Activated naive CD4-positive, alpha-beta T cell treated with anti-CD3 and anti-CD28 coated beads, Interleukin-2, amount 50 U/mL, for 24 hours (primary cell): Measurements from ENCODE around the gene CYP2F1.
"Not testable (repeated sequence)": the region's sequence is repeated elsewhere in the genome, so short reads cannot be mapped to it uniquely, and the experiment has no call there.

ENCODE experiments used
- H3K27ac Mint-ChIP-seq: one replicate; pipeline ENCODE4 v1.8.0; 2021; ENCODE audit warnings: mild to moderate bottlenecking, mixed read lengths
- H3K27me3 Mint-ChIP-seq: one replicate; pipeline ENCODE4 v1.8.0; 2021; ENCODE audit warnings: mixed read lengths
- H3K36me3 Mint-ChIP-seq: one replicate; pipeline ENCODE4 v1.8.0; 2021; ENCODE audit warnings: mixed read lengths
- H3K4me1 Mint-ChIP-seq: one replicate; pipeline ENCODE4 v1.8.0; 2021; ENCODE audit warnings: mixed read lengths
- H3K4me3 Mint-ChIP-seq: one replicate; pipeline ENCODE4 v1.8.0; 2021; ENCODE audit warnings: mild to moderate bottlenecking, mixed read lengths
- H3K9me3 Mint-ChIP-seq: one replicate; pipeline ENCODE4 v1.8.0; 2021; ENCODE audit warnings: mixed read lengths

The CYP2F1 gene

DNA sequence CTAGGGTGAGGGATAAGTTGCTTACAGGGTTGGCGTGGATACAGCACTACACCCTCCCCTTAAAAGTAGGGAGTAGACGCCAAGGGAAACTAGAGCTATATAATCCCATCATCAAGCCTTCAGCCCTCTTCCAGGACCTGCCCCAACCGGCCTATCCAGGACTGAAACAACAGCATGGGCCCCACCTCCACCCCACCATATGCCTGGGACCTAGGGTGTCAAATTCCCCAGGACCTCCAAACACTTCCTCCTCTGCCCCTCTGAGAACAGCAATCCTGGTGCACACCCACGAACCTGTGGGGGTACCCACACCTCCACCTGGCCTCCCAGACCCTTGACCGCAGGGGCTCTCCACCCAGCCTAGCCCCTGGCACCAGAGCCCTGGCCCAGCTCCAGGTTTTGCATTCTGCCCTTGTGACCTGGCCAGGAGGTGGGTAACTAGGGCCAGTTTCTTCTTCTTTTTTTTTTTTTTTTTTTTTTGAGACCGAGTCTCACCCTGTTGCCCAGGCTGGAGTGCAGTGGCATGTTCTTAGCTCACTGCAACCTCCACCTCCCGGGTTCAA is 1.4 kb upstream of the CYP2F1 start:
- H3K27me3 Mint-ChIP-seq = no peaks in the 10 kb centered on the region
- H3K9me3 Mint-ChIP-seq = no peaks in the 10 kb centered on the region
- no peaks in the 10 kb centered on the region for H3K4me1 Mint-ChIP-seq
- H3K27ac Mint-ChIP-seq = no peak overlapping the region
- no peak overlapping the region for H3K4me3 Mint-ChIP-seq
- H3K36me3 Mint-ChIP-seq = peaks cover 2% of the 10 kb centered on the region

DNA sequence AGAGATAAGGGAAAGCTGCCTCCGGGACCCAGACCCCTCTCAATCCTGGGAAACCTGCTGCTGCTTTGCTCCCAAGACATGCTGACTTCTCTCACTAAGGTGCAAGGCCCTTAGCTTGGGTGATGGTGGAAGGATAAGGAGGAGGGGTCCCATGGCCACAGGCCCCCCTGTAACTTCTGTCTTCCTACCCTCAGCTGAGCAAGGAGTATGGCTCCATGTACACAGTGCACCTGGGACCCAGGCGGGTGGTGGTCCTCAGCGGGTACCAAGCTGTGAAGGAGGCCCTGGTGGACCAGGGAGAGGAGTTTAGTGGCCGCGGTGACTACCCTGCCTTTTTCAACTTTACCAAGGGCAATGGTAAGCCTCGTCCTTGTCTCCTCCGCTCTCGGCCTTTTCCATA is 2.0 kb downstream of the CYP2F1 start:
- peaks cover 16% of the 10 kb centered on the region for H3K4me1 Mint-ChIP-seq
- H3K27ac Mint-ChIP-seq = no peak overlapping the region
- H3K36me3 Mint-ChIP-seq = peaks cover 2% of the 10 kb centered on the region
- H3K9me3 Mint-ChIP-seq = no peaks in the 10 kb centered on the region
- no peak overlapping the region for H3K4me3 Mint-ChIP-seq
- no peaks in the 10 kb centered on the region for H3K27me3 Mint-ChIP-seq

DNA sequence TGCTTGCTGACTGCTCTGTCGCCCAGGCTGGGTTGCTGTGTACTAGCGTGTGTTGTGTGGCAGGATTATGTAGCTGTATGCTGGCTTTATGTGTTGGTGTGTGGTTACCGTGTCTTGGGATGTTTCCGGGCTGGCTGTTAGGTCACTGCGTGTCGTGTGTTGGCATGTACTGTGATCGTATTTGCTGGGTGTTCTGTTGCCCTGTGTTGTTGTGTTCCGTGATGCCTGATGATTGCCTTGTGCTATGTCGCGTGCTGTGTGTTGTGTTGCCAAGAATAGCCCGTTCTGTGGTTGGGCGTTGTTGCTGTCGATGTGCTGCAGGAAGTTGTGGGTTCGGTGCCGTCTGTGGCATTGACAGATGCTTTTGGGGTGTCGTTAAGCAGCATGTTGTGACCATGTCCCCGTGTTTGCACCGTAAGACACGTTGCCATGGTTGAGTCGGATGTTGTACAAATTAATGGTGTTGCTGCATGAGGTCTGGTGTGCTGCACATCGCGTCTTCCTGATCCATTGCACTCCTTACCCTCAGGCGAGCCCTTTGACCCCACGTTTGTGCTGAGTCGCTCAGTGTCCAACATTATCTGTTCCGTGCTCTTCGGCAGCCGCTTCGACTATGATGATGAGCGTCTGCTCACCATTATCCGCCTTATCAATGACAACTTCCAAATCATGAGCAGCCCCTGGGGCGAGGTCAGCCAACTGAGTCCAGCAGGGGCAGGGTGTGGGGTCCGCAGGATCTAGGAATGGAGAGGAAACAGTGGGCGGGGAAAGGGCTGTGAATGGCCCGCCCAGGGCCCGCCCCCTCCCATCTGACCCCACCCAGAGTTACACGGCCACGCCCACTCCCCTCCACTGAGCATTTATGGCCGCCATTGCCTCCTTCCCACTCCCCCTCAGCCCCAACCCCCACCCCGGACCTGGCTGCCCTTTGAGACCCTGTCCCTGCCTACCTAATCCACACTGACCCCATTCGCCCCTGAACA is 7.0 kb downstream of the CYP2F1 start:
- H3K36me3 Mint-ChIP-seq, H3K27me3 Mint-ChIP-seq, H3K9me3 Mint-ChIP-seq: not testable (repeated sequence)
- H3K27ac Mint-ChIP-seq = peak overlapping the region; percentile 43
- H3K4me1 Mint-ChIP-seq = peaks cover 26% of the 10 kb centered on the region
- H3K4me3 Mint-ChIP-seq = peak overlapping the region; percentile 65

DNA sequence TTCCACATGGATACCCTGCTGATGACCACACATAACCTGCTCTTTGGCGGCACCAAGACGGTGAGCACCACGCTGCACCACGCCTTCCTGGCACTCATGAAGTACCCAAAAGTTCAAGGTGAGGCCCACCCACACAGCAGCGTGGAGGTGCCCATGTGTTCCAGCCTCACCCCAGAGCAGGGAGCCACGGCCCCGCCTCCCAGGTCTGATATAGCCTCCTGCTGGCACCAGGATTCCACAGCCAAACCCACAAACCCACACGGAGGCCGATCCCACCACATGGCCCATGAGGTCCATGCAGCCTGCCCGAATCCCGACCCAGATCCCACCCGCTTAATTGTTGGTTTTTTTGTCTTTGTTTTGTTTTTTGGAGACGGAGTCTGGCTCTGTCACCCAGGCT is 8.6 kb downstream of the CYP2F1 start:
- H3K27ac Mint-ChIP-seq = peak overlapping the region; percentile 62
- not testable (repeated sequence) for H3K4me3 Mint-ChIP-seq
- H3K4me1 Mint-ChIP-seq = peaks cover 38% of the 10 kb centered on the region

DNA sequence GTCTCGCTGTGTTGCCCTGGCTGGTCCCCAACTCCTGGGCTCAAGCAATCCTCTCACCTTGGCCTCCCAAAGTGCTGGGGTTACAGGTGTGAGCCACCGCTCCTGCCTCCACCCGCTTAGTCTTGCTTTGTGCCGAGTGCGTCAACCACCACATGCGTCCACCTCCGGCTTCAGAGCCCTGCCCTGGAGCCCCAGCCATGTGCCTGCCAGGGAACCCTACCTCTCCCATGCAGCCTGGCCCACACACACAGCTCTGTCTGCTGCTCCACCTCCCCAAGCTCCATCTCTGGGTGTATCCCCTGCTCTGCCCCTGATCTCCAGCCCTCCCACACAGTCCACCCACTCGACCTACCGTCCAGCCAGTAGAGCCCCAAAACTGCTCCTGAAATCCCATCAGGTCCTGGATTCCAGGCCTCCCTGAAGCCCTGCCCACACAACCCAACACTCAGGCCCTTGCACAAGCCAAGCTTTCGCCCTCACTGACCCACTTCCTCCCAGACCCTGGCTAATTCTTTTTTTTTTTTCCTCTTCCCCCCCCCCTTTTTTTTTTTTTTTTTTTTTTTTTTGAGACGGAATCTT is 9.6 kb downstream of the CYP2F1 start:
- H3K36me3 Mint-ChIP-seq = no peaks in the 10 kb centered on the region
- peaks cover 47% of the 10 kb centered on the region for H3K4me1 Mint-ChIP-seq
- no peak overlapping the region for H3K27ac Mint-ChIP-seq
- H3K9me3 Mint-ChIP-seq = no peaks in the 10 kb centered on the region
- no peak overlapping the region for H3K4me3 Mint-ChIP-seq
- no peaks in the 10 kb centered on the region for H3K27me3 Mint-ChIP-seq

More for the DNA sequence above, 8.6 kb downstream of the CYP2F1 start:
- not testable (repeated sequence) for H3K9me3 Mint-ChIP-seq, H3K36me3 Mint-ChIP-seq, H3K27me3 Mint-ChIP-seq

DNA sequence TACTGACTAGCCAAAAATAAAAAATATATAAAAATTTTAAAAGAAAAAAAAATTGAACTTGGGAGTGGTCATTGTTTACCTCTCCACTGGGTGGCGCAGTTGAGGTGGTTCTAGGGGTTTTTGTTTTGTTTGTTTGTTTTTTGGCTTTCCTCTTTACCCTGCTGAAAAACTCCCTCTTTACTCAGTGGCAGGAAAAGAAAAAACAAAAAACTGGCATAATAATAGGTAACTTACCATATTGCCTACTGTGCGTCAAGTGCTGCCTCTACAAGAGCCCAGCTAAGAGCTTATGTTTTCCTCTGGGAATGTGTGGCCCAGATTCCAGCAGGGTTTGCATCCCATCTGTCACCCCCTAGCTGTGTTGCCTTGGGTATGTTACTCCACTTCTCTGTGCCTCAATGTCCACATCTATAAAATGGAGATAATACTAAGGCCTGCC is 12.6 kb downstream of the CYP2F1 start:
- not testable (repeated sequence) for H3K9me3 Mint-ChIP-seq, H3K27me3 Mint-ChIP-seq, H3K36me3 Mint-ChIP-seq, H3K4me3 Mint-ChIP-seq
- H3K4me1 Mint-ChIP-seq = peaks cover 29% of the 10 kb centered on the region
- H3K27ac Mint-ChIP-seq = peak overlapping the region; percentile 46

DNA sequence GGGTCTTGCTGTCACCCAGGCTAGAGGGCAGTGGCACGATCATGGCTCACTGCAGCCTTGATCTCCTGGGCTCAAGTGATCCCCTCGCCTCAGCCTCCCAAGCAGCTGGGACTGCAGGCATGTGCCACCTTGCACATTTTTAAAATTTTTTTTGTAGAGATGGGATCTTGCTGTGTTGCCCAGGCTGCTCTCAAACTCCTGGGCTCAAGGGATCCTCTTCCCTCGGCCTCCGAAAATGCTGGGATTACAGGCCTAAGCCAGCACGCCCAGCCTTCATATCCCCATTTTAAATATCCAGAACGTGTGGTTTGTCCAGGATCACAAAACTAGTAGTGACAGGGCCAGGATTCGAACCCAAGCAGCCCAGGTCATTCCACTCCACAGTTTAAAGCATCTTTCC is 13.1 kb downstream of the CYP2F1 start:
- not testable (repeated sequence) for H3K4me3 Mint-ChIP-seq, H3K27ac Mint-ChIP-seq, H3K36me3 Mint-ChIP-seq, H3K9me3 Mint-ChIP-seq, H3K27me3 Mint-ChIP-seq
- H3K4me1 Mint-ChIP-seq = peaks cover 26% of the 10 kb centered on the region

DNA sequence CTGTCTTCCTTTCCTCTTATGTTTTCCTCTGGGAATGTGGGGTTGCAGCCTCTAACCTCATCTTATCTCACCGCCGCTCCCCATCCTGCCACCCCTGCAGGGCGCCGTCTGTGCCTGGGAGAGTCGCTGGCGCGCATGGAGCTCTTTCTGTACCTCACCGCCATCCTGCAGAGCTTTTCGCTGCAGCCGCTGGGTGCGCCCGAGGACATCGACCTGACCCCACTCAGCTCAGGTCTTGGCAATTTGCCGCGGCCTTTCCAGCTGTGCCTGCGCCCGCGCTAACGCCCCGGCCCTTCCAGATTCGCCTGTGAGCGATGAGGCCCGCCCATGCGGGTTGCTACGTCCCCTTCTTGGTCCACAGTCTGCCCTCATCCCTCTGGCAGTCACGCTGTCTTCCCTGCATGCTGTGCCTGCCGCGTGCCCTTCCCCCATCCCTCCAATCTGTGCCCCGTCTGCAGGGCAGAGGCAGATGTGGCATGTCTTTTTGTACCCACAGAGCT is 13.6 kb downstream of the CYP2F1 start:
- Mint-ChIP-seq H3K4me1 (peaks cover 23% of the 10 kb centered on the region), H3K27ac (peak overlapping the region; percentile 73), H3K4me3 (peak overlapping the region; percentile 83)
- H3K9me3 Mint-ChIP-seq, H3K36me3 Mint-ChIP-seq, H3K27me3 Mint-ChIP-seq: not testable (repeated sequence)

DNA sequence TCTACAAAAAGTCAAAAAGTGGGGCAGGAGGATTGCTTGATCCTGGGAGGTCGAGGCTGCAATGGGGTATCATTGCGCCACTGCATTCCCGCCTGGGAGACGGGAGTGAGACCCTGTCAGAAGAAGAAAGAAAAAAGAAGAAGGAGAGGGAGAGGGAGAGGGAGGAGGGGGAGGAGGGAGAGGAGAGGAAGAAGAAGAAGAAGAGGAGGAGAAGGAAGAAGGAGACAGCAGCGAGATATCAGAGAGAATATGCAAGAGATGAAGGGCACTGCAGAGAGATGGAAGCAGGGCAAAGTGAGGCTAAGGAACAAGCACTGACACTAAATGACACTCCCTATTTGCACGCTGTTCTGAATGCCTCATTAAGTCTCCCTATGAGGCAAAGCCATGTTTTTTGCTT is 14.5 kb downstream of the CYP2F1 start:
- H3K27ac Mint-ChIP-seq = no peak overlapping the region

DNA sequence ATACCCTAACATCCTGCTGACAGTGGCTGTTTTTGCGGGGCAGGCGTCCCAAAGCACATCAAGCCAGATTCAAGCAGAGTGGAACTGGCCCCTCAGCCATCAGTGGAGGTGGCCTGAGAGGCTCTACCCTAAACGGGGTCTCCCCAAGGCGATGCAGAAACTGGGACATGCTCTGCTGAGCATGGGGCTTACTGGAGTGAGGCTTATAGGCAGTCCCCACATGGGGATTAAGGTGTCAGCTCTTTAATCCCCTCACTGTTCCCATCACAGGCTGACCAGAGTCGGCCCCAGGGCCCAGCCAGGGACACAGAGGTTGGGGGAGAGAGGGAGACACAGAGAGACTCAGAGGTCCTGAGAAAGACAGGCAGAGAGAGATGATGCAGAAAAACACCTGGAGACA is 17.0 kb downstream of the CYP2F1 start:
- Mint-ChIP-seq H3K4me1 (peaks cover 31% of the 10 kb centered on the region), H3K9me3 (no peaks in the 10 kb centered on the region), H3K4me3 (no peak overlapping the region), H3K27me3 (no peaks in the 10 kb centered on the region), H3K27ac (peak overlapping the region; percentile 46), H3K36me3 (no peaks in the 10 kb centered on the region)

More for the DNA sequence above, 14.5 kb downstream of the CYP2F1 start:
- Mint-ChIP-seq H3K27me3 (no peaks in the 10 kb centered on the region), H3K4me3 (no peak overlapping the region), H3K36me3 (no peaks in the 10 kb centered on the region), H3K4me1 (peaks cover 20% of the 10 kb centered on the region), H3K9me3 (no peaks in the 10 kb centered on the region)

DNA sequence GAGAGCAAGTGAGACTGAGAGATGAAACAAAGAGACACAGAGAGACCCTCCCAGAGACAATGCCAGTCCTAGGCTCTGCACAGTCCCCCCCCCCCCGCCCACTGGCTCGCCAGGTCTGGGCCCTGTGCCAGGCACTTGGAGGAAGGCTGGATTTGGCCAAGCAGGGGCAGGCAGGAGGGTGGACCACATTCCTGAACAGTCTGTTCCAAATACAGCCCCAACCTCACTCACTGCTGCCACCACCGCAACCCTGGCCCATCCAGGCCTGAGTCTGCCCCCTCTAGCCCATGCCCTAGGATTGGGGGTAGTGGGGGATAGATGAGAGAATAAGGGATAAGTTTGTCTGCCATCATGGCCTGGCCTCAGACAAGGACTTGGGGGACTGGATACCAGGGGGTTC is 19.0 kb downstream of the CYP2F1 start:
- no peaks in the 10 kb centered on the region for H3K9me3 Mint-ChIP-seq
- H3K36me3 Mint-ChIP-seq = no peaks in the 10 kb centered on the region
- H3K27ac Mint-ChIP-seq = no peak overlapping the region
- H3K27me3 Mint-ChIP-seq = no peaks in the 10 kb centered on the region
- peaks cover 21% of the 10 kb centered on the region for H3K4me1 Mint-ChIP-seq
- H3K4me3 Mint-ChIP-seq = no peak overlapping the region

DNA sequence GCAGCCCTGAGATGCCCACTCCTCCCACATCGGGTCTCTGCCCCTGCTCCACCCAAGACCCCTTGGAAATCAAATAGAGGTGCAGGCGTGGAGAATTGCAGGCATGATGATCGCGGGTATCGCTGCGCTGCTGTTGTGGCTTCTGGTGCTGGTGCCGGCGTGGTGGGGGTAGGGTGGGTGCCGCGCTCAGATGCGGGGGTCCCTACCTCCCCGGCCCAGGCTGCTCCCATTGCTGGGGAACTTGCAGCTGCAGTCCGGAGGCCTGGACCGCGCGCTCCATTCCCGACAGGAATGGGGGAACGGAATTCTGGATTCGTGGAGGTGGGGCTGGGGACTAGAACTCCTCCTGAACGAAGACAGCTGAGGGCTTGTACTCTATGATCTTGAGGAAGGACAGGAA is 20.4 kb downstream of the CYP2F1 start:
- Mint-ChIP-seq H3K9me3 (no peaks in the 10 kb centered on the region), H3K4me1 (peaks cover 17% of the 10 kb centered on the region), H3K4me3 (peak overlapping the region; percentile 79), H3K27ac (no peak overlapping the region), H3K27me3 (no peaks in the 10 kb centered on the region), H3K36me3 (no peaks in the 10 kb centered on the region)

DNA sequence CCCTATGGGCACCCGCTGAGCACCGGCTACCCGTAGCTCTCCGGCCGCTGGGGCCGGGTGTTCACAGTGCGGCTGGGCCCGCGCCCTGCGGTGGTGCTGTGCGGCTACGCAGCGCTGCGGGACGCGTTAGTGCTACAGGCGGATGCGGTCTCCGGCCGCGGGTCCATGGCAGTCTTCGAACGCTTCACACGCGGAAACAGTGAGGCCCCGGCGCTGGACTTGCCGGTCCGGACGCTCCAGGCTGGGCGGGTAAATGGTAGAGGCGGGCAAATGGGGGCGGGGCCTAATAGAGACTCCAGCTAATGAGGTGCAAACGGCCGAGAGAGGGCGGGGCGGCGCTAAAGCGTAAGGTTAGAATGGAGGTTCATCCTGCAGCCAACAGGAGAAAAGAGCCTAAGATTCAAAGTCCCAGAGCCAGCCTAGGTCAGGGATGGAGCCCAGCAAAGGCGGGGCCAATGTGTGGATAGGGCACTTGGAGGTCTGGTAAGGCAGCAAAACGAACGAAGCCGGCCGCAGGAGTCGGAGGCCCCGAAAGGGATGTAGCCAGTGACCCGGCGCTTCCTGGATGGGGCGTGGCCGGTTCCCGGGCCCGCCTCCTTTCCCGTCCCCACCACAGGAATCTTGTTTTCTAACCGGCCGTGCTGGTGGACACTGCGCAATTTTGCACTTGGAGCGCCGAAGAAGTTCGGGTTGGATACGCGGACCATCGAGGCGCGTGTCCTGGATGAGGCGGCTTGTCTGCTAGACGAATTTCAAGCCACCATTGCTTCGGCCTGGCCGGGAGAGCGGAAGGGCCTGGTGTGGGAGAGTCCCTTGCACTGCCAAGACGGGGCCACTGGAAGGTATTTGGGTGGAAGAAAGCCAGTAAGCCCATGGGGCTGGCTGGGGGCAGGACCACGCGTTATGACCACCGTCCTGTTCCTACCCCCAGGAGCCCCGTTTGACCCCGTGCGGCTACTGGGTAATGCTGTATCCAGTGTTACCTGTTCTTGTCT is 21.5 kb downstream of the CYP2F1 start:
- not testable (repeated sequence) for H3K27ac Mint-ChIP-seq, H3K9me3 Mint-ChIP-seq, H3K27me3 Mint-ChIP-seq, H3K36me3 Mint-ChIP-seq
- H3K4me3 Mint-ChIP-seq = peak overlapping the region; percentile 91
- H3K4me1 Mint-ChIP-seq = peaks cover 17% of the 10 kb centered on the region

DNA sequence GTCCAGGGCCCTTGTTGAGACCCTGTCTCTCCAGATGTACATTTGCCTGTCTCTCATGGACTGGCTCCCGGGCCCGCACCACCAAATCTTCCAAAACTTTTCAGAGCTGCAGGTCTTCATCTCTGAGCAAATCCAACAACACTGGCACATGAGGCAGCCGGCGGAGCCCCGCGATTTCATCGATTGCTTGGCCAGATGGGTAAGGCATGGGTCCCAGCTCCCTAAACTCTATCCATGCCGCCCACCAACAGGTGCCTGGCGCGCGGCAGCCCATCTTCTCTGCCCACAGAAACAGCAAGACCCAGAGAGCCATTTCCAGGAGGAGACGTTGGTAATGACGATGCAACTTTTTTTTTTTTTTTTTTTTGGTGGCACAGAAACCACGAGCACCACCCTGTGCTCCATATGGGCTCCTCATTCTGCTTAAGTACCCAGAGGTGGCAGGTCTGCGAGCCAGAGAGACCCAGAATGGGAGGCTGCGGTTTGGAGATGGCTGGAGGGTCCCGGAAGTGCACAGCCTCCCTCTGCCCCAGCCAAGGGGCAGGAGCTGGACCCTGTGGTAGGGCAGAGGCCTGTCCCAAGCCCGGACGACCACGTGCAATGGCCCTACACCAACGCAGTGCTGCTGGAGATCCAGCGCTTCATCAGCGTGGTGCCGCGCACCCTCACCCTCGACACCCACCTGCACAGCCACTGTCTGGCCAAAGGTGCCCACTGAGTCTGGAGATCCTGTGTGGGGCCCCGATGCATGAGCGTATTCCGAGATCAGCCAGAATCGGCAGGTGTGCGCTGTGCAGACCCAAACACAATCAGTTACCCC is 22.6 kb downstream of the CYP2F1 start:
- peaks cover 17% of the 10 kb centered on the region for H3K4me1 Mint-ChIP-seq
- H3K9me3 Mint-ChIP-seq = no peaks in the 10 kb centered on the region
- H3K36me3 Mint-ChIP-seq = no peaks in the 10 kb centered on the region
- no peaks in the 10 kb centered on the region for H3K27me3 Mint-ChIP-seq
- H3K27ac Mint-ChIP-seq = peak overlapping the region; percentile 59
- peak overlapping the region; percentile 76 for H3K4me3 Mint-ChIP-seq
